Neural crest cell (in vitro differentiated cells): ENCODE measurements around the gene POLDIP3. TPM values are rescaled to one million over a fixed set of nuclear protein-coding genes. Genes with fewer than 3 reads are reported as not detected.

ENCODE experiments used
- DNase-seq: peaks from one replicate; pipeline ENCODE4 v3.0.0; 2021; ENCODE audit warnings: low read depth, mixed read lengths, low spot score
- H3K27ac Mint-ChIP-seq: one replicate; pipeline ENCODE4 v1.8.0; 2021; ENCODE audit warnings: mild to moderate bottlenecking, mixed read lengths; ENCODE audit not compliant: unreplicated experiment
- H3K27me3 Mint-ChIP-seq: 2 replicates; pipeline ENCODE4 v1.8.0; 2021; ENCODE audit warnings: low read depth, mild to moderate bottlenecking, mixed read lengths
- H3K36me3 Mint-ChIP-seq: 2 replicates; pipeline ENCODE4 v1.8.0; 2021; ENCODE audit warnings: low read depth, mild to moderate bottlenecking, mixed read lengths
- H3K4me1 Mint-ChIP-seq: 2 replicates; pipeline ENCODE4 v1.8.0; 2021; ENCODE audit warnings: mixed read lengths
- H3K4me3 Mint-ChIP-seq: one replicate; pipeline ENCODE4 v1.8.0; 2021; ENCODE audit warnings: mild to moderate bottlenecking, mixed read lengths
- H3K9me3 Mint-ChIP-seq: 2 replicates; pipeline ENCODE4 v1.8.0; 2021; ENCODE audit warnings: mixed read lengths
- total RNA-seq: library from RNA; stranded (reverse); gene quantifications from 2 replicates; pipeline ENCODE4 v1.2.1, GENCODE V29; 2021
- TF ChIP-seq, protein P1 (sequence below): fragments of 200-600 bp; sonication (generic); conservative IDR thresholded peaks from 2 replicates; pipeline ENCODE4 v1.5.0; 2021; ENCODE audit warnings: antibody characterized with exemption, mild to moderate bottlenecking

Gene POLDIP3
- total RNA-seq, 1 donor from 2014 or later = 110 TPM

DNA sequence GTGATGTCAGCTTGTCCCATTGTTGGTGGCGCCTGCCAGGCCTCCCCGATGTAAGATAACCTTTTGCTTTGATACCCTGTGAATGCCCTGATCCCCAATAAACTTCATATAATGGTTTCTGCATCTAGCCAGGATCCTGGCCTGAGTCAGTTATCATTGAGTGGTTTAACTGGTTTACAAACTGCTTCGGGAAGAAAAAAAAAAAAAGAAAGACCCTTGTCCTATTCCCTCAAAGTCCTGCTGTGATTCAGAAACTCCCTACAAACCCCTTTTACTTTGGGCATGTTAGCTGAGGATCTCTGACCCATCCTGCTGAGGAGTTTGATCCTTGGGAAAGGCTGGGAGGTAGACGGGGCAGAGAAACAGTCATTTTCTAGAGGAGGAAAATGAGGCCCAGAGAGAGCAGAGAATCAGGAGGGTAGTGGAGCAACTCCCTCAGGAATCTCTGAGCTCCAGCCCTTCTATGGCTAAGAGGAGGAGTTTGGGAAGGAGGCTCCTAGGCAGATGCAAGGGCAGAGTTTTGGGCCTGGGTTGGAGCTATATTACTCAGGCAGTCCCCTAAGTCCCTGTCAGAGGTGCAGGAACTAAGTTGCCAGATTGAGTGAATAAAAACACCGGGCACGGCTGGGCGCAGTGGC is 39.9 kb upstream of the POLDIP3 start:
- H3K4me3 Mint-ChIP-seq = peak overlapping the region; percentile 59
- no peaks in the 10 kb centered on the region for H3K27me3 Mint-ChIP-seq
- no peaks in the 10 kb centered on the region for H3K36me3 Mint-ChIP-seq
- H3K9me3 Mint-ChIP-seq = no peaks in the 10 kb centered on the region
- peaks cover 6% of the 10 kb centered on the region for H3K4me1 Mint-ChIP-seq
- no peak for DNase-seq
- no peak overlapping the region for H3K27ac Mint-ChIP-seq
- TF ChIP-seq, protein P1, sequence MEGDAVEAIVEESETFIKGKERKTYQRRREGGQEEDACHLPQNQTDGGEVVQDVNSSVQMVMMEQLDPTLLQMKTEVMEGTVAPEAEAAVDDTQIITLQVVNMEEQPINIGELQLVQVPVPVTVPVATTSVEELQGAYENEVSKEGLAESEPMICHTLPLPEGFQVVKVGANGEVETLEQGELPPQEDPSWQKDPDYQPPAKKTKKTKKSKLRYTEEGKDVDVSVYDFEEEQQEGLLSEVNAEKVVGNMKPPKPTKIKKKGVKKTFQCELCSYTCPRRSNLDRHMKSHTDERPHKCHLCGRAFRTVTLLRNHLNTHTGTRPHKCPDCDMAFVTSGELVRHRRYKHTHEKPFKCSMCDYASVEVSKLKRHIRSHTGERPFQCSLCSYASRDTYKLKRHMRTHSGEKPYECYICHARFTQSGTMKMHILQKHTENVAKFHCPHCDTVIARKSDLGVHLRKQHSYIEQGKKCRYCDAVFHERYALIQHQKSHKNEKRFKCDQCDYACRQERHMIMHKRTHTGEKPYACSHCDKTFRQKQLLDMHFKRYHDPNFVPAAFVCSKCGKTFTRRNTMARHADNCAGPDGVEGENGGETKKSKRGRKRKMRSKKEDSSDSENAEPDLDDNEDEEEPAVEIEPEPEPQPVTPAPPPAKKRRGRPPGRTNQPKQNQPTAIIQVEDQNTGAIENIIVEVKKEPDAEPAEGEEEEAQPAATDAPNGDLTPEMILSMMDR = no peak

DNA sequence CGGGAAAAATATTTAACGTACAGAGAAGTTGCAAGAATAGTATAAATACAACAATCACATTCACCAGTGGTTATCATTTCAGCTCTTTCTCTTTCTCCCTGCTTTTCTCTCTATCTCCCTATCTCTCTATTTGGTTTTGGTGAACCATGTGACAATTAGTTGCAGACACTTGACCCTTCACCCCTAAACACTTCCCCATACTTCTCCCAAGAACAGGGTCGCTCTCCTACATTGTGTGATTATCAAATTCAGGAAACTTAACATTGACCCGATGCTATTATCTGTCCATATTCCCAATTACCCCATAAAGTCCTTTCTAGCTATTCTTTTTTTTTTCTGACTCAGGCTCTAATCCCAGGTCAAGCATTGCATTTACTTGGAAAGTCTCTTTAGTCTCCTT is 39.3 kb upstream of the POLDIP3 start:
- Mint-ChIP-seq H3K27me3 (no peaks in the 10 kb centered on the region), H3K4me1 (peaks cover 6% of the 10 kb centered on the region), H3K9me3 (no peaks in the 10 kb centered on the region), H3K4me3 (peak overlapping the region; percentile 59), H3K27ac (peak overlapping the region; percentile 96), H3K36me3 (no peaks in the 10 kb centered on the region)
- TF ChIP-seq, protein P1 = no peak
- no peak for DNase-seq

DNA sequence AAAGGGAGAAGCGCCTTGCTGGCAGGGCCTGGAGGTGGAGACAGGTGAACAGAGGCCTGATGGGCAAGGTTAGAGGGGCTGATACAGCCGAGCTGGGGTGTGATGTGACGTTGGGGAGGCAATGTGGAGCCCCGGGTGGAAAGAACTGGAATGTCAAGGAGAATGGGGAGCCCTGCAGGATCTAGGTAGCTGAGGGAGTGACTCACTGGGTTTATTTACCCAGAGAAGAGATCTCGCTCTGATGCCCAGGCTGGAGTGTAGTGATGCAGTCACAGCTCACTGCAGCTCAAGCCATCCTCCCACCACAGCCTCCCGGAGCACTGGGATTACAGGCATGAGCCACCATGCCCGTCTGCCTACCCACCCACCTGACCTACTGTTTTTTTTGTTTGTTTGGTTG is 36.5 kb upstream of the POLDIP3 start:
- TF ChIP-seq, protein P1 = no peak
- H3K27me3 Mint-ChIP-seq = no peaks in the 10 kb centered on the region
- H3K36me3 Mint-ChIP-seq = peaks cover 2% of the 10 kb centered on the region
- no peaks in the 10 kb centered on the region for H3K9me3 Mint-ChIP-seq
- DNase-seq = no peak
- H3K27ac Mint-ChIP-seq = no peak overlapping the region
- peak overlapping the region; percentile 60 for H3K4me3 Mint-ChIP-seq
- peaks cover 16% of the 10 kb centered on the region for H3K4me1 Mint-ChIP-seq

DNA sequence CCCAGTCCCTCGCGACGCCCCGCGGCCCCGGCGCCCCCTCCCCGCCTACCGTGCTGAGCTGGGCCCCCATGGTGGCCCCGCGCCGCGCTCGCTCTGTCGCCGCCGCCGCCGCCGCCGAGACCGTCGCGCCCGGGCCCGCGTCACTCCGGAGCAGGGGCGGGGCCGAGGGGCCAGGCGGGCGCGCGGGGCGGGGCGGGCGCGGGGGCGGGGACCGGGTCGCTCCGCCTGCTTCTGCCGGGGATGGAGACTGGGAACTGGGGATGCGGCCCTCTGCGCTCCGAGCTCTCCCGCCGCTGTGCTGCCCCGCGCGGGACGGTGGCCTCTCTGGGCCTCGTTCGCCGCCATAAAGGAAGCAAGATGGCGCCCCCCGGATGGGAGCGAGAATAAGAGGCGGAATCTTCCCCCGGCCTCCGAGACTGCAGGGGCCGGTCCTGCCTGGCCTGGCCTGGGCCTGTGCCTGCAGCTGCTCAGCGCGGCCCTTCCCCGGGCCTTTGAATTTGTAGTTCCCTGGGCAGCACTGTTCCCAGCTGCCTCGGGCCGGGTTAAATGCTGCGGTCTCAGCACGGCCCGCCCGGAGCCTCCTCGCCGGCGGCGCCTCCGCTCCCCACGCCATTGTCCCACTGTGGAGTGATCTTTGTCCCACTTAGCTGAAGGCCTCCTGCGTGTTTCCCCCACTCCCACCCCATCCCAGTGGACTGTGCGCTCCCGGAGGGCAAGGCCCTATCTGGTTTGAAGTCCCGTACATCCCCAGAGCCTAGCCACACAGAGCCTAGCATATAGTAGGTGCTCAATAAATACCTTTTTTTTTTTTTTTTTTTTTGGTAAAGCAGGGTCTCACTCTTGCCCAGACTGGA is 34.8 kb upstream of the POLDIP3 start, which contains the start of gene CYB5R3:
TSS of gene CYB5R3 (minus strand) at position 147 of the 854 bp plus-strand sequence. CDS start at position 70, 77 bp downstream.
- Mint-ChIP-seq H3K36me3 (peaks cover 2% of the 10 kb centered on the region), H3K27ac (peak within 1 kb of the TSS; percentile 99), H3K9me3 (no peaks in the 10 kb centered on the region), H3K4me3 (peak within 1 kb of the TSS; percentile 99), H3K27me3 (no peaks in the 10 kb centered on the region), H3K4me1 (peaks cover 27% of the 10 kb centered on the region)
- TF ChIP-seq, protein P1 = no peak
- DNase-seq = peak; percentile 71

DNA sequence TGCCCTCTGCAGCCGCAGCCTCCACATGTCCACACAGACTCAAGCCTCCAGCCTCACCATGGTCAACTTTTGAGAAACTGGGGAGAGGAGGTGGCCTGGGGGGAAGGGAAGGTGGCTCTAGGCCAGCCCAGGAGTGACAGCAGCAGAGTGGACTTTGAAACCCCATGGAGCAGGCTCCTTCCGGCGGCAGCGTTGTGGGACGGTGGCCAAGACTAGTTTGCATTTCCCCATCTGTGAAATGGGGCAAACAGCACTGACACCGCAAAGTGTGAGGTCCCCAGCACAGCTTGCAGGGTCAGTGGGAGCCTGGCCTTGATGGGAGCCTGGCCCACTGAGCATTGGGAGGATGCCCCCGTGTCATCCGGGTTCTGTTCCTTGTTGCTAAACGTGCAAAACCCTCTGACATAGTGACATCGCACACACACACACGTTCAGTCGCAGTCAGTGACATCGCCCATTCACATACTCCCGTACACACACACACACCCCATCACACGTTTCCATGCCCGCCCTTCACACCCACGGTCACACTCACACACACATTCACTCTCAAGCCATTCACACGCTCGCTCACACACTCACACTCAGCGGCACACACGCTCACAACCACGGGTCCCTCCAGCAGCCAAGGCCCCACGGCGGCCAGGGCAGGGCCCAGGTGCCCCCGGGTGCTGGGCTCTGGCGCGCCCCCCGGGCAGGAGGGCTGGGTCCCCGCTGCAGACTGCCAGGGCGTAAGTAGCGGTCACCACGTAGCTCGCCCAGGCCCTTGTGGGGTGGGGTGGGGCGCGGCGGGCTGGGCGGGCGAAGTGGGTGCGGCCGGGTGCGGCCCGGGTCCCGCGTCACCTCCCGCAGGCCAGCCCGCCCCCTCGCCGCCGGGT is 33.9 kb upstream of the POLDIP3 start:
- DNase-seq = no peak
- H3K9me3 Mint-ChIP-seq = no peaks in the 10 kb centered on the region
- H3K4me3 Mint-ChIP-seq = peak overlapping the region; percentile 99
- TF ChIP-seq, protein P1 = no peak
- peaks cover 2% of the 10 kb centered on the region for H3K36me3 Mint-ChIP-seq
- H3K27ac Mint-ChIP-seq = peak overlapping the region; percentile 99
- H3K27me3 Mint-ChIP-seq = no peaks in the 10 kb centered on the region
- H3K4me1 Mint-ChIP-seq = peaks cover 27% of the 10 kb centered on the region
